ENCODE measurements around the gene GAA. TPM values are rescaled to one million over a fixed set of nuclear protein-coding genes. Genes with fewer than 3 reads are reported as not detected.

Gene GAA
- total and polyA plus RNA-seq, 2 of the 4 experiments (the other 2 are of a cell fraction): 2.2 to 14.8 TPM

DNA sequence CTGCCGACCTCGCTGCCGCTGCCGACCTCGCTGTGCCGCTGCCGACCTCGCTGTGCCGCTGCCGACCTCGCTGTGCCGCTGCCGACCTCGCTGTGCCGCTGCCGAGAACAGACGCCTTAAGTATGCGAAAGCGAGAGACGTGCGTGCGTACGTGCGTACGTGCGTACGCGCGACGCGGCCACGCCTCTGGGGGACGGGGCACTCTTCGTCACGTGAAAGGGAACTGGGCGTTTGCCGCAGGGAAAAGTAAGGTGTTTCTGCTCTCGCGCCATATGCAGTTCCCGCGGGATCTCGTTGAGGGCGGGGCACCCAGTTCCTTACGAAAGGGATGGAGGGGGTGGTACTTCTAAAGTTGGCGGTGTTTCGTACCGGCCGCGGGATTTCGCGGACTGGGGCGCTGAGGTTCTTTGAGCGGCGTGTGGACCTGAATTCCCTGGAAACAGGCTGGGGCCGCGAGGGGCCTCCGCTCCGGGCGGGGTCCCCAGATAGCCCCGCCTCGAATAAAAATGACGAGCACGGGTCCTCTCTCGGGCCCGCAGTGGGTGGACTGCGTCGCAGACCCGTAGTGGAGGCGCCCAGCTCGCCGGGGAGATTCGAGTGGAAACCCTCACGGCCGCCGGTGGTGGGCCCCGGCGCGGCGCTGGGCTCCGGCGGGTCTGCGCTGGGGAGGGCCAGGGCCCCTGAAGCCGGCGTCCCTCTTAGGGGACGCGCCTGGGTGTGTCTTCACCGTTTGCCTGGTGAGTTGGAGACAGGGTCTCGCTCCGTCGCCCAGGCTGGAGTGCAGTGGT, 45.8 kb downstream of the GAA start, which contains the start of gene EIF4A3:
Gene EIF4A3, minus strand, starts transcription at position 94 of the 788 bp plus-strand sequence. CDS start 167 bp downstream, outside the sequence.
- no peak within 1 kb of the TSS for H2BK15ac ChIP-seq (ENCODE audit: low read depth, low read length)
- POLR2A ChIA-PET (ENCODE audit: unreplicated experiment): no interaction called here
- H3K9ac ChIP-seq (ENCODE audit: low read depth, low read length): peak within 1 kb of the TSS; percentile 93
- peak within 1 kb of the TSS; percentile 44; the same call in 1 of the 2 replicates for H3K18ac ChIP-seq (ENCODE audit: low read depth, low read length)
- peak within 1 kb of the TSS; percentile 89 for H3K4ac ChIP-seq (ENCODE audit: low read depth, low read length)
- no peak within 1 kb of the TSS for H2BK20ac ChIP-seq (ENCODE audit: low read depth, low read length)
- H3K36me3 ChIP-seq (ENCODE audit: control insufficient read depth, insufficient read depth, low read length): peaks cover 19% of the 10 kb centered on the region
- 1% methylated on average over 51 of the region's 90 CpGs; no CpG with 5 or more reads in 1 of the 2 experiments for WGBS, 2 experiments (ENCODE audit: extremely low coverage in 2 of 2, insufficient read length in 1 of 2)
- peak within 1 kb of the TSS; percentile 87 for H3K56ac ChIP-seq (ENCODE audit: extremely low read depth, insufficient read depth, low read length)
- BruUV-seq (replicated peaks): no TSS peak
- H3K27ac ChIP-seq (ENCODE audit: insufficient read depth, low read length): peak within 1 kb of the TSS; percentile 88
- H4K8ac ChIP-seq (ENCODE audit: low read depth in 2 of 2, low read length in 2 of 2): peak within 1 kb of the TSS; percentile 59 to 90
- dilution Hi-C loops (cut with HindIII; ENCODE audit: low sequenced_read_pairs, unreplicated experiment) (no loop called here), in situ Hi-C loops (cut with MboI; ENCODE audit: low sequenced_read_pairs) (no loop called here), intact Hi-C loops (cut with micrococcal nuclease) (loop anchor here (1.0 to 5.0 kb wide), 2 partner anchors 45 to 72 kb away; partner anchors contain the start of gene GAA)
- H2AK5ac ChIP-seq (ENCODE audit: low read depth, low read length): peak within 1 kb of the TSS; percentile 97
- peaks cover 26% of the 10 kb centered on the region for H4K20me1 ChIP-seq (ENCODE audit: insufficient read depth, low read length)
- H3K4me1 ChIP-seq (ENCODE audit: control insufficient read depth, insufficient read depth, low read length): peaks cover 15% of the 10 kb centered on the region
- H2AFZ ChIP-seq (replicated peaks; ENCODE audit: low read length, poor library complexity): peak within 1 kb of the TSS; percentile 96
- peak within 1 kb of the TSS; percentile 87 for H3K4me3 ChIP-seq (ENCODE audit: insufficient read depth, low read depth, low read length)
- CTCF ChIA-PET: interaction anchor here (1.1 kb wide), 1 partner anchor 45 kb away, joined by 6 read pairs; the partner anchor contains the start of gene GAA
- H3K27me3 ChIP-seq (ENCODE audit: control insufficient read depth, insufficient read depth, low read length): no peaks in the 10 kb centered on the region
- H2BK5ac ChIP-seq (ENCODE audit: low read depth, low read length, poor library complexity, severe bottlenecking): peak within 1 kb of the TSS; percentile 71
- H3K9me3 ChIP-seq (ENCODE audit: control insufficient read depth, insufficient read depth, low read length): no peaks in the 10 kb centered on the region
- peak within 1 kb of the TSS; percentile 98 for H2AK9ac ChIP-seq (replicated peaks; ENCODE audit: low read depth, low read length, poor library complexity)
- H3K23ac ChIP-seq (ENCODE audit: low read depth, low read length): peak within 1 kb of the TSS; percentile 91
- ATAC-seq (ENCODE audit: low read depth) (peak; percentile 88), DNase-seq (peak; percentile 99)
- peak within 1 kb of the TSS; percentile 37 for H4K5ac ChIP-seq (ENCODE audit: low read depth, low read length)
- peak within 1 kb of the TSS; percentile 32; the same call in 1 of the 2 replicates for H2BK120ac ChIP-seq (ENCODE audit: low read depth, low read length)
- peak within 1 kb of the TSS; percentile 98 for H3K4me2 ChIP-seq (ENCODE audit: low read depth, low read length)
- H4K91ac ChIP-seq (ENCODE audit: insufficient read depth, low read depth, low read length): peak within 1 kb of the TSS; percentile 73
- H3K79me1 ChIP-seq (ENCODE audit: low read depth in 1 of 2, low read length in 2 of 2): peaks cover 27 to 76% of the 10 kb centered on the region in 2 experiments
- peak within 1 kb of the TSS; percentile 97 for H3K14ac ChIP-seq (replicated peaks; ENCODE audit: low read depth, low read length)
- H3K9me1 ChIP-seq (ENCODE audit: insufficient read depth, low read length): peaks cover 10% of the 10 kb centered on the region
- TF ChIP-seq RCOR1 (IDR thresholded peaks at IDR 0.05; ENCODE audit: insufficient replicate concordance, low read length) (peak; percentile 21), SMC3 (IDR thresholded peaks at IDR 0.05; ENCODE audit: low read depth, low read length) (no peak), RAD21 (IDR thresholded peaks at IDR 0.05; ENCODE audit: low read length) (no peak), NFE2L2 (IDR thresholded peaks at IDR 0.05; ENCODE audit: low read depth, low read length) (no peak), FOS (IDR thresholded peaks at IDR 0.05; ENCODE audit: low read depth, low read length) (no peak), MXI1 (IDR thresholded peaks at IDR 0.05; ENCODE audit: borderline replicate concordance, low read depth, low read length) (peak; percentile 45; the same call in 1 of the 2 replicates), CTCF (conservative IDR thresholded peaks at IDR 0.05; ENCODE audit: low read depth, low read length) (no peak), CHD1 (IDR thresholded peaks at IDR 0.05; ENCODE audit: low read depth, low read length) (0 out of 2 replicates have a peak, but pooled peaks have one; percentile 68), RFX5 (IDR thresholded peaks at IDR 0.05; ENCODE audit: low read depth, low read length) (no peak), BHLHE40 (IDR thresholded peaks at IDR 0.05; ENCODE audit: low read depth, low read length) (peak; percentile 97), MAZ (IDR thresholded peaks at IDR 0.05; ENCODE audit: borderline replicate concordance, low read depth, low read length) (peak; percentile 86; the same call in 1 of the 2 replicates)
- TF ChIP-seq, protein P1, sequence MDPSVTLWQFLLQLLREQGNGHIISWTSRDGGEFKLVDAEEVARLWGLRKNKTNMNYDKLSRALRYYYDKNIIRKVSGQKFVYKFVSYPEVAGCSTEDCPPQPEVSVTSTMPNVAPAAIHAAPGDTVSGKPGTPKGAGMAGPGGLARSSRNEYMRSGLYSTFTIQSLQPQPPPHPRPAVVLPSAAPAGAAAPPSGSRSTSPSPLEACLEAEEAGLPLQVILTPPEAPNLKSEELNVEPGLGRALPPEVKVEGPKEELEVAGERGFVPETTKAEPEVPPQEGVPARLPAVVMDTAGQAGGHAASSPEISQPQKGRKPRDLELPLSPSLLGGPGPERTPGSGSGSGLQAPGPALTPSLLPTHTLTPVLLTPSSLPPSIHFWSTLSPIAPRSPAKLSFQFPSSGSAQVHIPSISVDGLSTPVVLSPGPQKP (IDR thresholded peaks at IDR 0.05; ENCODE audit: borderline replicate concordance, low read depth, low read length): no peak
- TF ChIP-seq, protein P2, sequence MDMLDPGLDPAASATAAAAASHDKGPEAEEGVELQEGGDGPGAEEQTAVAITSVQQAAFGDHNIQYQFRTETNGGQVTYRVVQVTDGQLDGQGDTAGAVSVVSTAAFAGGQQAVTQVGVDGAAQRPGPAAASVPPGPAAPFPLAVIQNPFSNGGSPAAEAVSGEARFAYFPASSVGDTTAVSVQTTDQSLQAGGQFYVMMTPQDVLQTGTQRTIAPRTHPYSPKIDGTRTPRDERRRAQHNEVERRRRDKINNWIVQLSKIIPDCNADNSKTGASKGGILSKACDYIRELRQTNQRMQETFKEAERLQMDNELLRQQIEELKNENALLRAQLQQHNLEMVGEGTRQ (IDR thresholded peaks at IDR 0.05; ENCODE audit: low read depth, low read length): peak; percentile 87
